Psoas muscle (tissue), 8 donors: ENCODE results near the gene ST6GAL1. TPM values are rescaled to one million over a fixed set of nuclear protein-coding genes. Genes with fewer than 3 reads are reported as not detected.

Experiments
- ATAC-seq, 4 donors: fragments of 200-7000 bp; cut with Tn5 transposase; one replicate each; pipeline ENCODE4 v1.9.1; 2020; ENCODE audit warnings: moderate library complexity in 3 of 4, mild to moderate bottlenecking in 2 of 4
- DNase-seq, 2 donors: peaks; one replicate each; pipeline ENCODE4 v3.0.0-alpha.2; 2020
- H3K27ac ChIP-seq: fragments of 200-600 bp; one replicate; pipeline ENCODE4 v1.8.0; 2022
- H3K27me3 ChIP-seq, 3 donors: fragments of 200-600 bp in 1 of 3; one replicate each; pipeline versions ENCODE4 v1.6.1 to v1.8.0; 2013 to 2022; ENCODE audit warnings: low read length in 2 of 3, mild to moderate bottlenecking in 2 of 3, moderate library complexity in 1 of 3; ENCODE audit not compliant: insufficient read depth in 3 of 3
- H3K36me3 ChIP-seq, 2 donors: fragments of 200-600 bp in 1 of 2; one replicate each; pipeline versions ENCODE4 v1.6.1 to v1.8.0; 2013 to 2022; ENCODE audit warnings: low read depth in 1 of 2, mild to moderate bottlenecking in 1 of 2, moderate library complexity in 1 of 2; ENCODE audit not compliant: insufficient read depth in 1 of 2
- H3K4me1 ChIP-seq: fragments of 200-600 bp; one replicate; pipeline ENCODE4 v1.8.0; 2022
- H3K4me3 ChIP-seq: fragments of 200-600 bp; one replicate; pipeline ENCODE4 v1.8.0; 2022; ENCODE audit warnings: mild to moderate bottlenecking
- H3K9me3 ChIP-seq: fragments of 200-600 bp; one replicate; pipeline ENCODE4 v1.8.0; 2022
- CTCF ChIP-seq: fragments of 200-600 bp; IDR thresholded peaks from one replicate; pipeline ENCODE4 v1.8.0; 2022; ENCODE audit warnings: antibody characterized with exemption
- WGBS, 3 donors: extraction: QIAGEN DNeasy Blood & Tissue Kit; methylation state at CpG; one replicate each; pipeline versions ENCODE4 v1.1.6 to v1.1.7; 2013; 5-methylcytosine and 5-hydroxymethylcytosine counted together
- intact Hi-C, 2 donors: fragments of 100-400 bp; cut with DNase I; formaldehyde crosslinking; loops; one replicate each; pipeline versions ENCODE4 v1.11.0 to v1.14.2; 2022
- polyA plus RNA-seq, 3 donors: library from polyadenylated mRNA; stranded (reverse); fragments of 200-250 nt; gene quantifications; one replicate each; pipeline ENCODE4 v1.2.3, GENCODE V29; 2013
- total RNA-seq, 4 donors: library from RNA; stranded (reverse); fragmentation: NEBNext Ultra II Directional in 2 of 4; extraction: Animal tissue kit (Norgen Biotek cat#: 25700) in 2 of 4; gene quantifications; one replicate each; pipeline versions ENCODE4 v1.2.1 to v1.2.4, GENCODE V29; 2021 to 2023
- donor health status: healthy with polysubstance abuse.
- donor health status: DM: no; HTN: no; CAD: no; lungs with moderate emphysema.
- donor health status: Bipolar disorder and iron deficiency.
- donor health status: healthy.
- donor health status: DM: yes; HTN: yes; CAD: no.
- donor health status: DM: no; HTN: no; CAD: no.
- donor health status: DM: no; HTN: no; CAD: no.
- donor health status: DM: yes; HTN: yes; CAD: no.

Gene ST6GAL1
- total and polyA plus RNA-seq, 7 donors: 4.2 to 25.0 (median 15.3) TPM

GRCh38 chr3:187066228-187066995 is 136.1 kb downstream of the ST6GAL1 start:
- no peak overlapping the region for H3K4me3 ChIP-seq
- H3K27ac ChIP-seq: peak overlapping the region; percentile 67
- ATAC-seq: peak; percentile 54 to 89 (median 74)
- 58 to 60% (median 60%) methylated on average over 7 of the region's 7 CpGs for WGBS, 3 donors
- DNase-seq: no peak
- peaks cover 42% of the 10 kb centered on the region for H3K4me1 ChIP-seq
- no peaks in the 10 kb centered on the region for H3K9me3 ChIP-seq
- TF ChIP-seq CTCF: peak; percentile 15
- no peaks in the 10 kb centered on the region for H3K27me3 ChIP-seq
- H3K36me3 ChIP-seq: peaks cover 0 to 7% of the 10 kb centered on the region in 2 donors
- intact Hi-C loops: no loop called here

- intact Hi-C loops: no loop called here
- Histone ChIP-seq H3K36me3 (peaks cover 0 to 23% of the 10 kb centered on the region in 2 donors), H3K4me1 (peaks cover 25% of the 10 kb centered on the region), H3K27ac (no peak overlapping the region), H3K4me3 (no peak overlapping the region), H3K27me3 (no peaks in the 10 kb centered on the region), H3K9me3 (no peaks in the 10 kb centered on the region)
- DNase-seq (no peak), ATAC-seq (no peak)
- no peak for TF ChIP-seq CTCF
- WGBS, 3 donors: 90 to 95% (median 91%) methylated on average over 5 of the region's 5 CpGs
Measured at GRCh38 chr3:187068787-187069186, 138.5 kb downstream of the ST6GAL1 start.

- H3K27ac ChIP-seq: no peak overlapping the region
- no peaks in the 10 kb centered on the region for H3K27me3 ChIP-seq
- ATAC-seq: peak in 1 of 4 donors; percentile 30
- TF ChIP-seq CTCF: no peak
- H3K4me3 ChIP-seq: no peak overlapping the region
- H3K4me1 ChIP-seq: peaks cover 13% of the 10 kb centered on the region
- no peaks in the 10 kb centered on the region for H3K9me3 ChIP-seq
- WGBS, 3 donors: 94 to 98% (median 94%) methylated on average over 7 of the region's 7 CpGs
- DNase-seq: no peak
- H3K36me3 ChIP-seq: peaks cover 0 to 34% of the 10 kb centered on the region in 2 donors
- intact Hi-C loops: no loop called here
Measured at GRCh38 chr3:187069857-187070516, 139.7 kb downstream of the ST6GAL1 start.

- Histone ChIP-seq H3K27ac (no peak overlapping the region), H3K9me3 (no peaks in the 10 kb centered on the region), H3K4me1 (no peaks in the 10 kb centered on the region), H3K4me3 (no peak overlapping the region), H3K36me3 (peaks cover 0 to 54% of the 10 kb centered on the region in 2 donors), H3K27me3 (no peaks in the 10 kb centered on the region)
- DNase-seq (no peak), ATAC-seq (no peak)
- 69 to 78% (median 77%) methylated on average over 3 of the region's 3 CpGs for WGBS, 3 donors
- no peak for TF ChIP-seq CTCF
- intact Hi-C loops: no loop called here
Measured at GRCh38 chr3:187072102-187072501, 141.8 kb downstream of the ST6GAL1 start.
